Measurements from ENCODE around the gene OLIG2.

DNA sequence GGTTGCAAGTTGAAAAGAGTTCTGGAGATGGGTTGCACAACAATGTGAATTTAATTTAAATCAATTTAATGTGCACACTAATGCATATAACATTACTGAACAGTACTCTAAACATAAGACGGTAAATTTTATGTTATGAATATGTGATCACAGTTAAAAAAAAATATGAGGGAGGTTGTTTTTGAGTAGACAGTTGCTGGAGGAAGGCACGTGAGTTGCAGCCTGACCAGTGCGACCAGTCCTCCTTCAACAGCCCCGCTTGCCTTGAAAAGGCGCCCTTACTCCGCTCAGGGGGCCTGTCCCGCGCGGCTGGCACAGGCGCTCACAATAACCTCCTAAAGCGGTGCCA lies 43.9 kb downstream of the OLIG2 start:
- TF ChIP-seq POLR2A (IDR thresholded peaks at IDR 0.05): no peak
- TF ChIP-seq, protein P1, sequence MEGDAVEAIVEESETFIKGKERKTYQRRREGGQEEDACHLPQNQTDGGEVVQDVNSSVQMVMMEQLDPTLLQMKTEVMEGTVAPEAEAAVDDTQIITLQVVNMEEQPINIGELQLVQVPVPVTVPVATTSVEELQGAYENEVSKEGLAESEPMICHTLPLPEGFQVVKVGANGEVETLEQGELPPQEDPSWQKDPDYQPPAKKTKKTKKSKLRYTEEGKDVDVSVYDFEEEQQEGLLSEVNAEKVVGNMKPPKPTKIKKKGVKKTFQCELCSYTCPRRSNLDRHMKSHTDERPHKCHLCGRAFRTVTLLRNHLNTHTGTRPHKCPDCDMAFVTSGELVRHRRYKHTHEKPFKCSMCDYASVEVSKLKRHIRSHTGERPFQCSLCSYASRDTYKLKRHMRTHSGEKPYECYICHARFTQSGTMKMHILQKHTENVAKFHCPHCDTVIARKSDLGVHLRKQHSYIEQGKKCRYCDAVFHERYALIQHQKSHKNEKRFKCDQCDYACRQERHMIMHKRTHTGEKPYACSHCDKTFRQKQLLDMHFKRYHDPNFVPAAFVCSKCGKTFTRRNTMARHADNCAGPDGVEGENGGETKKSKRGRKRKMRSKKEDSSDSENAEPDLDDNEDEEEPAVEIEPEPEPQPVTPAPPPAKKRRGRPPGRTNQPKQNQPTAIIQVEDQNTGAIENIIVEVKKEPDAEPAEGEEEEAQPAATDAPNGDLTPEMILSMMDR (IDR thresholded peaks at IDR 0.05): no peak
- TF ChIP-seq EP300 (IDR thresholded peaks at IDR 0.05): no peak
- no peak for TF ChIP-seq POLR2AphosphoS5 (IDR thresholded peaks at IDR 0.05)
